GM12892 (cell line): ENCODE data around the gene PSMC3IP.

Experiments
- POLR2A ChIP-seq: IDR thresholded peaks from 2 replicates; pipeline ENCODE4 v1.6.1; 2011; ENCODE audit warnings: low read depth, low read length, control low read depth
- POLR2AphosphoS5 ChIP-seq: IDR thresholded peaks from 2 replicates; pipeline ENCODE4 v1.6.1; 2011; ENCODE audit warnings: low read depth, low read length, control low read depth
- TAF1 ChIP-seq: IDR thresholded peaks from 2 replicates; pipeline ENCODE4 v1.6.1; 2011; ENCODE audit warnings: low read depth, mild to moderate bottlenecking, control low read depth, low read length, borderline replicate concordance

- TF ChIP-seq POLR2A (no peak), POLR2AphosphoS5 (no peak), TAF1 (no peak)
Measured at GRCh38 chr17:42568341-42569111, 9.0 kb downstream of the PSMC3IP start.
